Measurements from ENCODE around the gene TMEM260. TPM values are rescaled to one million over a fixed set of nuclear protein-coding genes. Genes with fewer than 3 reads are reported as not detected.

Gene TMEM260
- 76.7 and 88.6 TPM in 2 replicates for total RNA-seq (2013; cell fraction: nucleolus; rRNA removed)
- total RNA-seq (2014; rRNA removed) (13.5 and 14.7 TPM in 2 replicates), total RNA-seq (2014; rRNA removed; fragmentation: Illumina TruSeq; extraction: Trizol) (12.0 and 12.4 TPM in 2 replicates), total RNA-seq (2021) (12.8 and 13.4 TPM in 2 replicates), polyA plus RNA-seq (2011; rRNA removed) (13.6 and 18.8 TPM in 2 replicates), polyA plus RNA-seq (2014; fragmentation: Illumina TruSeq; extraction: Trizol) (10.7 and 12.0 TPM in 2 replicates), polyA plus RNA-seq (2014; fragmentation: Nextera tagmentation; extraction: Ambion mirVana) (1 to 10 TPM; 3.2 to 4.0 TPM), polyA plus RNA-seq (2014; rRNA removed) (8.7 and 10.3 TPM in 2 replicates), polyA plus RNA-seq (2016; fragmentation: Nextera tagmentation; extraction: Ambion mirVana) (10 to 100 TPM in 1 of 2 experiments, 1 to 10 TPM in 1; 9.6 to 11.3 TPM), polyA minus RNA-seq (2011; rRNA and poly(A)+ RNA removed) (21.1 and 29.6 TPM in 2 replicates), Bru-seq, nascent RNA (percentile 73 among the genes with signal in this experiment), BruChase-seq, experiment 1, labeled RNA remaining after a 6-hour chase (percentile 63 among the genes with signal in this experiment), BruChase-seq, experiment 2, labeled RNA remaining after a 2-hour chase (percentile 71 among the genes with signal in this experiment)
- polyA plus RNA-seq (2011; ENCODE audit: low read depth), result 4.9 TPM
- polyA plus RNA-seq (2011; cell fraction: cytosol; rRNA removed), result 6.3 and 7.4 TPM in 2 replicates
- polyA plus RNA-seq (2011; cell fraction: nucleus; rRNA removed), result 24.5 and 28.4 TPM in 2 replicates
- polyA plus RNA-seq (2012), result 4.8 and 7.1 TPM in 2 replicates
- polyA minus RNA-seq (2011; cell fraction: cytosol; rRNA and poly(A)+ RNA removed), result 5.1 and 7.9 TPM in 2 replicates
- 65.0 and 119 TPM in 2 replicates for polyA minus RNA-seq (2011; cell fraction: nucleus; rRNA and poly(A)+ RNA removed)
- long read RNA-seq, experiment 1, full-length matches to known transcripts, result 2 of 4 reads
- long read RNA-seq, experiment 1, partial matches to known transcripts, result 0 of 4 reads
- long read RNA-seq, experiment 1, other reads (novel, unspliced or antisense), result 2 of 4 reads
- long read RNA-seq, experiment 2, full-length matches to known transcripts, result 2 of 11 reads
- long read RNA-seq, experiment 2, partial matches to known transcripts, result 1 of 11 reads
- long read RNA-seq, experiment 2, other reads (novel, unspliced or antisense), result 8 of 11 reads

DNA sequence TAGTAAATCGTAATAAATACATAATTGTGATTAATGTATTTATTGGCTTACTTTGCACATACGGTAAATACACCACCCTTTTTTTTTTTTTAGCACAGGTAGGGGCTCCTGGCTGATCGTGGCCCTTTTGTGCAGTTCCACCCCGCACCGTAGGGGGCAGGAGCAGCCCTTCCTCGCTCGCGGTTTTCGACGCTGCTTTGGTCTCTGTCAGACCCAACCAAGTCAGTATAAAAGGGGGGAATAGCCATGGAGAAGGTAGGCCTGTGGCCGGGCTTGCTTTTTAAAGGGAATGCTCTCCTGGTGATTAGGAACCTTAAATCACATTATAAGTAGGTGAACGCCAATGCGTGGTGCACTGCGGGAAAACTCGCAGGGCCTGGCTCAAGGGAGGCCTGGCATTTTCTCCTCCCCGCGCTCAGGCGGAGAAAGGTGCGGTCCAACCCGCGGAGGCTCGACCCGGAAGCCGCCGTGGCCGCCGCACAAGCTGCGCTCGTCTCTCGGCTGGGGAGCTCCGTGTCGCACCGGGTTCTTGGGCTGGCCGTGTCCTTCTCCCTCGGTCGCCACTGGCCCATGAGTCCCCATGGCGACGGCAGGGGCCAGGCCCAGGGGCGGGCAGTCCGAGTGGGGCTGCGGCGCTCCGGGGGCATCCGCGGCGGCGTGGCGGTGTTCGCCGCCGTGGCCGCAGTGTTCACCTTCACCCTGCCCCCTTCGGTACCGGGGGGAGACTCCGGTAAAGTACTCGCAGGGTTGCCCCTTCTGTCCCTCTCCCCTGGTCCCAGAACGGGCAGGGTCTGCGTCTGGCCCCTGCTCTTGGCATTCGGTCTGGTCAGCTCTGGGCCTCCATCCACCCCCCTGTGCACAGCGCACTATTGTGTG is at the start of gene TMEM260:
Gene TMEM260 (plus strand): TSS at position 454 of the 876 bp plus-strand sequence. CDS start 117 bp downstream, at position 571.
- DNase-seq (ENCODE audit: low read depth, low spot score) (peak; percentile 73), ATAC-seq (peak; percentile 89), FAIRE-seq (peak; percentile 96)
- ChIA-PET POLR2A (interaction anchor here (0.5 to 1.8 kb wide), 4 partner anchors 8 to 1907 kb away, joined by 3 to 5 read pairs (median 4); no protein-coding TSS in a partner anchor), SMC1A (ENCODE audit: uncharacterized antibody, unreplicated experiment) (no interaction called here), RAD21 (ENCODE audit: unreplicated experiment) (interaction anchor here (0.6 to 0.9 kb wide), 2 partner anchors 14 to 998 kb away, joined by 3 to 4 read pairs; no protein-coding TSS in a partner anchor), CTCF (interaction anchor here (0.7 to 2.1 kb wide), 3 partner anchors 10 to 1164 kb away, joined by 3 to 5 read pairs (median 4); no protein-coding TSS in a partner anchor)
- Histone ChIP-seq H2AFZ (ENCODE audit: control insufficient read depth, low read depth, low read length) (peak within 1 kb of the TSS; percentile 97), H3K27ac (ENCODE audit: control insufficient read depth, insufficient read depth) (peak within 1 kb of the TSS; percentile 86), H3K9ac (ENCODE audit: control insufficient read depth, insufficient read depth, low read length) (peak within 1 kb of the TSS; percentile 93), H3K79me2 (ENCODE audit: control insufficient read depth, insufficient read depth, low read length) (peaks cover 25% of the 10 kb centered on the region), H3K27me3 (replicated peaks in 1 of 2; ENCODE audit: control insufficient read depth in 2 of 2, insufficient read depth in 2 of 2, low read length in 1 of 2) (no peaks in the 10 kb centered on the region), H3K4me2 (ENCODE audit: control insufficient read depth, insufficient read depth) (peak within 1 kb of the TSS; percentile 86), H3K4me1 (ENCODE audit: control insufficient read depth, insufficient read depth, low read length) (peaks cover 6% of the 10 kb centered on the region; the same call in 1 of the 2 replicates), H3K9me3 (replicated peaks; ENCODE audit: control insufficient read depth, insufficient read depth, low read length) (no peaks in the 10 kb centered on the region), H3K4me3 (peak within 1 kb of the TSS; percentile 82), H4K20me1 (ENCODE audit: control insufficient read depth, insufficient read depth) (no peaks in the 10 kb centered on the region), H3K36me3 (ENCODE audit: control insufficient read depth in 2 of 2, insufficient read depth in 2 of 2, low read length in 1 of 2) (no peaks in the 10 kb centered on the region)
- intact Hi-C loops (cut with micrococcal nuclease; ENCODE audit: unreplicated experiment), result no loop called here
- 1% methylated on average over 51 of the region's 60 CpGs for WGBS (ENCODE audit: insufficient coverage, insufficient replicate concordance, low lambda C conversion rate, missing lambda C conversion rate)
- in situ Hi-C loops (cut with MboI), result no loop called here
- BruUV-seq (replicated peaks), result no TSS peak
- TF ChIP-seq CHD1 (IDR thresholded peaks at IDR 0.05; ENCODE audit: low read depth, low read length), result peak; percentile 98
- 0 out of 2 replicates have a peak, but pooled peaks have one; percentile 36 for TF ChIP-seq FOXM1 (IDR thresholded peaks at IDR 0.05; ENCODE audit: low read depth, low read length)
- peak; percentile 86 for TF ChIP-seq NKRF (conservative IDR thresholded peaks at IDR 0.05)
- TF ChIP-seq TARDBP (IDR thresholded peaks at IDR 0.05; ENCODE audit: borderline replicate concordance), result 0 out of 2 replicates have a peak, but pooled peaks have one; percentile 26
- TF ChIP-seq POLR2A (IDR thresholded peaks at IDR 0.05; ENCODE audit: low read depth, low read length), result peak; percentile 100
- 0 out of 2 replicates have a peak, but pooled peaks have one; percentile 41 for TF ChIP-seq TCF3 (IDR thresholded peaks at IDR 0.05; ENCODE audit: borderline replicate concordance, insufficient read depth, low read depth, low read length)
- TF ChIP-seq MTA2 (IDR thresholded peaks at IDR 0.05; ENCODE audit: low read depth), result no peak; the same call in 1 of the 2 replicates
- TF ChIP-seq PML (IDR thresholded peaks at IDR 0.05; ENCODE audit: low read length), result peak; percentile 71
- TF ChIP-seq SUZ12 (IDR thresholded peaks at IDR 0.05; ENCODE audit: unreplicated experiment), result no peak
- TF ChIP-seq, protein P1, sequence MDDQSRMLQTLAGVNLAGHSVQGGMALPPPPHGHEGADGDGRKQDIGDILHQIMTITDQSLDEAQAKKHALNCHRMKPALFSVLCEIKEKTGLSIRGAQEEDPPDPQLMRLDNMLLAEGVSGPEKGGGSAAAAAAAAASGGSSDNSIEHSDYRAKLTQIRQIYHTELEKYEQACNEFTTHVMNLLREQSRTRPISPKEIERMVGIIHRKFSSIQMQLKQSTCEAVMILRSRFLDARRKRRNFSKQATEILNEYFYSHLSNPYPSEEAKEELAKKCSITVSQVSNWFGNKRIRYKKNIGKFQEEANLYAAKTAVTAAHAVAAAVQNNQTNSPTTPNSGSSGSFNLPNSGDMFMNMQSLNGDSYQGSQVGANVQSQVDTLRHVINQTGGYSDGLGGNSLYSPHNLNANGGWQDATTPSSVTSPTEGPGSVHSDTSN (IDR thresholded peaks at IDR 0.05; ENCODE audit: insufficient replicate concordance, low read depth, low read length), result no peak
- peak; percentile 82; the same call in 1 of the 3 replicates for TF ChIP-seq POU2F2 (IDR thresholded peaks at IDR 0.05; ENCODE audit: borderline replicate concordance, low read depth, low read length)

Data from GM12878 (cell line).